ENCODE data around the gene NMRAL1. TPM values are rescaled to one million over a fixed set of nuclear protein-coding genes. Genes with fewer than 3 reads are reported as not detected.

NMRAL1 gene
- total and polyA plus RNA-seq, 3 experiments from 2014 or later: 63.8 to 75.4 (median 65.8) TPM

DNA sequence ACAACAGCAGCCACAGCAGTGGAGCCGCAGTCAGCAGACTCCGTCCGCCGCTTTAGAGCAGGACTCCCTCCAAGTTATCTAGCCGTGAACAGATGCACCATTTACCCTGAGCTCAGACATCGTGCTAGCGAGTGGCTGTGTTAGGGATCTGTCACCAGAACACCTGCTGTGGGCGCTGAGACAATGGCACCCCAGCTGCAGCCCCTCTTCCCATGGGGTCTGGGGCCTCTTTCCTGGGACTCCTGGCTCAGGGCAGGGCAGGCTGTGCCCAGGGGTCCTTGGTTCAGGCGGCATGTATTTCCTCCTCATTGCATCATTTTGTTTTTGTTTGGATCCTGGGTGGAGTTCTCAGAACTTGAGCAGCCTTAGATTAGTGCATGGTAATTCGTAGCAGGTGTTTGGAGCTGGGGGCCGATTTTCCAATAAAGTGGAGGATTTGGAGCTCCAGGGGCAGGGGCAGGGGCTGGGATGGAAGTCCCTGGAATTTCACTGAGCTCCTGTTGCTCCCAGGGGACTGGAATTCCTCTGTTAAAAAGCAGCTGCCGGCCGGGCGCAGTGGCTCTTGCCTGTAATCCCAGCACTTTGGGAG lies 23.4 kb downstream of the NMRAL1 start:
- H3K9me3 Mint-ChIP-seq: no peaks in the 10 kb centered on the region
- POLR2A ChIA-PET: no interaction called here
- no peak overlapping the region for H3K4me3 Mint-ChIP-seq
- Histone ChIP-seq H3K4me1 (ENCODE audit: insufficient read depth, low read length) (no peaks in the 10 kb centered on the region), H3K27me3 (ENCODE audit: insufficient read depth, low read length, poor library complexity, severe bottlenecking) (no peaks in the 10 kb centered on the region), H3K27ac (ENCODE audit: low read depth, low read length) (no peak overlapping the region), H3K36me3 (ENCODE audit: insufficient read depth, low read length) (peaks cover 43% of the 10 kb centered on the region), H3K4me3 (ENCODE audit: low read length) (no peak overlapping the region), H3K9me3 (ENCODE audit: low read length) (no peaks in the 10 kb centered on the region)
- no peaks in the 10 kb centered on the region for H3K27me3 Mint-ChIP-seq
- CTCF ChIA-PET: interaction anchor here (0.6 kb wide), 1 partner anchor 12 kb away, joined by 4 read pairs; no protein-coding TSS in a partner anchor
- DNase-seq: no peak
- H3K36me3 Mint-ChIP-seq: peaks cover 0 to 86% (median 4%) of the 10 kb centered on the region in 3 donors
- peaks cover 0 to 2% (median 0%) of the 10 kb centered on the region in 3 donors for H3K4me1 Mint-ChIP-seq
- peak overlapping the region in 1 of 8 donors; percentile 47 for H3K27ac Mint-ChIP-seq

DNA sequence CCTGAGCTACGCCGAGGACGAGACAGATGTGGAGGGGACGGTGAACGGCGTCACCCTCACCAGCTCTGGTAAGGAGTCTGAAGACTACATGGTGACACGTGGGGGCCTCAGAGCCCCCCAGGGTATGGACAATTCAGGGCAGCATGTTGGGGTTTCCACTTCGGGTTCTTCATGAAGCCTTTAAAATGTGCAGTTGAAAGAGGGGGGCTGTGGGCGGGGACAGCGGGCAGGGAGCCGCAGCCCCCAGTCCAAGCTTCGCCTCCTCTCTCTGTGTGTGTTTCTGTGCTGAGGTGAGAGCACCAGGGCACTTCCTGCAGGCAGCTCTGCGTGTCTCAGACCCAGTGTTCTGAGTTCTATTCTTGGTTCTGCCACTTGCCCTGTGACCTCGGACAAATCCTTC lies 24.0 kb downstream of the NMRAL1 start:
- no peak for DNase-seq
- H3K4me3 Mint-ChIP-seq: no peak overlapping the region
- Histone ChIP-seq H3K9me3 (ENCODE audit: low read length) (no peaks in the 10 kb centered on the region), H3K4me1 (ENCODE audit: insufficient read depth, low read length) (no peaks in the 10 kb centered on the region), H3K27me3 (ENCODE audit: insufficient read depth, low read length, poor library complexity, severe bottlenecking) (no peaks in the 10 kb centered on the region), H3K4me3 (ENCODE audit: low read length) (no peak overlapping the region), H3K27ac (ENCODE audit: low read depth, low read length) (no peak overlapping the region), H3K36me3 (ENCODE audit: insufficient read depth, low read length) (peaks cover 37% of the 10 kb centered on the region)
- ChIA-PET POLR2A (no interaction called here), CTCF (interaction anchor here (1.0 kb wide), 1 partner anchor 27 kb away, joined by 3 read pairs; no protein-coding TSS in a partner anchor)
- H3K9me3 Mint-ChIP-seq: no peaks in the 10 kb centered on the region
- no peaks in the 10 kb centered on the region for H3K27me3 Mint-ChIP-seq
- H3K4me1 Mint-ChIP-seq: peaks cover 0 to 2% (median 0%) of the 10 kb centered on the region in 3 donors
- H3K36me3 Mint-ChIP-seq: peaks cover 0 to 86% (median 4%) of the 10 kb centered on the region in 3 donors
- H3K27ac Mint-ChIP-seq: no peak overlapping the region

DNA sequence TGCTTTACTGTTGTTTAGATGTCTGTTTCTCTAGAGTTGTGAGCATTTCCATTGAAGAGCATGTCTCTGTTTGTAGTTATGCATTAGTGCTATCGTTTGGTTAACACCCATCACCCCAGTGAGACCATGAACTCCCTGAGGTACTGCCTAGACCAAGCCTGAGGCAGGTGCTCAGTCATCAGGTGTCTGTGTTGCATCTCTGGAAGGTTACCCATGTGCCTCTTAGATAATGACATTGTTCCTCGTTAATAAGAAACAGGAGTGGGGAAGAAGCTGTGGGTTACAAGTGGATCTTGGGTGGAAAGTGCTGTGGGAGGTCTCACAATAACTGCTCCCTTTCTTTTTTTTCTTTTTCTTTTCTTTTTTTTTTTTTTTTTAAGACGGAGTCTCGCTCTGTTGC lies 30.4 kb downstream of the NMRAL1 start:
- no peak overlapping the region for H3K27ac ChIP-seq (ENCODE audit: low read depth, low read length)
- ChIA-PET POLR2A (no interaction called here), CTCF (no interaction called here)
- no peak overlapping the region for H3K4me3 ChIP-seq (ENCODE audit: low read length)
- no peaks in the 10 kb centered on the region for H3K9me3 ChIP-seq (ENCODE audit: low read length)
- Mint-ChIP-seq H3K36me3 (peaks cover 11 to 87% (median 32%) of the 10 kb centered on the region in 3 donors), H3K27me3 (no peaks in the 10 kb centered on the region), H3K4me3 (no peak overlapping the region), H3K27ac (peak overlapping the region in 1 of 8 donors; percentile 54), H3K9me3 (no peaks in the 10 kb centered on the region), H3K4me1 (peaks cover 0 to 9% (median 8%) of the 10 kb centered on the region in 3 donors)
- no peaks in the 10 kb centered on the region for H3K4me1 ChIP-seq (ENCODE audit: insufficient read depth, low read length)
- no peaks in the 10 kb centered on the region for H3K27me3 ChIP-seq (ENCODE audit: insufficient read depth, low read length, poor library complexity, severe bottlenecking)
- no peak for DNase-seq
- H3K36me3 ChIP-seq (ENCODE audit: insufficient read depth, low read length): peaks cover 45% of the 10 kb centered on the region

DNA sequence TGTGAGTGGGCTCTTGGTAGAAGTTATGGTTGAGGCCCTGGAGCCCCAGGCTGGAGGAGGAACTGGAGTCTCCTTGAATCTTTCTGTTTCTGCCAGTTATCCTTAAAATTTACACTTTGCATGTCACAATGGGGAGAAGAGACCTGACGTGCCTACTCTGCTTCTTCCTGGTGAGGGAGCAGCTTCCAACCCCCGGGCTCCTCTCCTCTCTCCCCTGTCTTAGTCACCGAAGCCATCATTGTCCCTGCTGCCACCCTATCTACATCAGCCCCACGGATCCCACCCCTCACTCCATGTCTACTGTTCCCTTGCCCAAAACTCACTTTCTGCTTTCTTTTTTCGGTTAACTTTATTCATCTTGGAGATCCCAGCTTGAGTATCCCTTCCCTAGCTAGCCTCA lies 31.2 kb downstream of the NMRAL1 start:
- H3K4me1 ChIP-seq (ENCODE audit: insufficient read depth, low read length): no peaks in the 10 kb centered on the region
- no peak for DNase-seq
- ChIA-PET POLR2A (no interaction called here), CTCF (no interaction called here)
- Mint-ChIP-seq H3K36me3 (peaks cover 11 to 85% (median 32%) of the 10 kb centered on the region in 3 donors), H3K27me3 (no peaks in the 10 kb centered on the region), H3K27ac (peak overlapping the region in 2 of 8 donors; percentile 51 to 66), H3K4me1 (peaks cover 0 to 9% (median 8%) of the 10 kb centered on the region in 3 donors), H3K9me3 (no peaks in the 10 kb centered on the region), H3K4me3 (no peak overlapping the region)
- no peaks in the 10 kb centered on the region for H3K9me3 ChIP-seq (ENCODE audit: low read length)
- peaks cover 40% of the 10 kb centered on the region for H3K36me3 ChIP-seq (ENCODE audit: insufficient read depth, low read length)
- no peak overlapping the region for H3K27ac ChIP-seq (ENCODE audit: low read depth, low read length)
- H3K4me3 ChIP-seq (ENCODE audit: low read length): no peak overlapping the region
- no peaks in the 10 kb centered on the region for H3K27me3 ChIP-seq (ENCODE audit: insufficient read depth, low read length, poor library complexity, severe bottlenecking)

DNA sequence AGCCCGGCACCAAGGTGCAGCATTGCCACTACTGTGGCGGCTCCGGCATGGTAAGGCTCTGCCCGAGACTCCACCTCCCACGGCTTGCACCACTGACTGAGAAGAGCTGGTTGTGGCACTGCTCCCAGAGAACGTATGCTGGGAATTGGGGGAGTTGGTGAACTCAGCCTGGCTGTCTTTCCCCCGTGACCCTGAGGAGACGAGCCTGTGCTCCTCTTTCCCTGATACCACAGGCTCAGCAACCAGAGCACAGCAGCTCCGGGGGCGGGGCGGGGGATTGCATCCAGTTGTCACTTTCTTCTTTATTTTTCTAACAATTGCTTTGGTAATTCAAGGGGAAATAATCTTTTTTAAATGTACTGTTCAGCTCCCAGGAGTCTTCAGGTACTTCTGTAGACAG lies 32.1 kb downstream of the NMRAL1 start:
- no peaks in the 10 kb centered on the region for H3K9me3 Mint-ChIP-seq
- ChIA-PET POLR2A (no interaction called here), CTCF (no interaction called here)
- H3K4me1 Mint-ChIP-seq: peaks cover 0 to 9% (median 8%) of the 10 kb centered on the region in 3 donors
- H3K27ac Mint-ChIP-seq: no peak overlapping the region
- no peaks in the 10 kb centered on the region for H3K27me3 Mint-ChIP-seq
- H3K4me1 ChIP-seq (ENCODE audit: insufficient read depth, low read length): no peaks in the 10 kb centered on the region
- H3K9me3 ChIP-seq (ENCODE audit: low read length): no peaks in the 10 kb centered on the region
- H3K36me3 ChIP-seq (ENCODE audit: insufficient read depth, low read length): peaks cover 44% of the 10 kb centered on the region
- no peak overlapping the region for H3K4me3 Mint-ChIP-seq
- no peak overlapping the region for H3K4me3 ChIP-seq (ENCODE audit: low read length)
- H3K27me3 ChIP-seq (ENCODE audit: insufficient read depth, low read length, poor library complexity, severe bottlenecking): no peaks in the 10 kb centered on the region
- DNase-seq: no peak
- peaks cover 11 to 87% (median 33%) of the 10 kb centered on the region in 3 donors for H3K36me3 Mint-ChIP-seq
- no peak overlapping the region for H3K27ac ChIP-seq (ENCODE audit: low read depth, low read length)

DNA sequence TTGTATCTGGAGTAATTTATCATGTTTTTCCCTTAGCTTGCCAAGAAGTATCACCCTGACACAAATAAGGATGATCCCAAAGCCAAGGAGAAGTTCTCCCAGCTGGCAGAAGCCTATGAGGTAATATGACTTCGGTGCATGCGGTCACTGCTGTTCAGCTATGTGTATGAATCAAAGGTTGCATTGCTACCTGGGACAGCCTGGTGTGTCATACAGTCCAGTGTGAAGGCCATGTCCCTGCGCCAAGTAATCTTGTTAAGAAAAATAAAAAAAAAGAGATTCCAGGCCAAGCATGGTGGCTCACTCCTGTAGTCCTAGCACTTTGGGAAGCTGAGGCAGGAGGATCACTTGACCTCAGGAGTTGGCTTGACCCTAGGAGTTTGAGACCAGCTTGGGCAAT lies 37.1 kb downstream of the NMRAL1 start:
- Histone ChIP-seq H3K27me3 (ENCODE audit: insufficient read depth, low read length, poor library complexity, severe bottlenecking) (no peaks in the 10 kb centered on the region), H3K4me3 (ENCODE audit: low read length) (no peak overlapping the region), H3K9me3 (ENCODE audit: low read length) (no peaks in the 10 kb centered on the region), H3K4me1 (ENCODE audit: insufficient read depth, low read length) (no peaks in the 10 kb centered on the region), H3K27ac (ENCODE audit: low read depth, low read length) (no peak overlapping the region), H3K36me3 (ENCODE audit: insufficient read depth, low read length) (peaks cover 53% of the 10 kb centered on the region)
- ChIA-PET CTCF (interaction anchor here (2.6 kb wide), 1 partner anchor 35 kb away, joined by 8 read pairs; no protein-coding TSS in a partner anchor), POLR2A (no interaction called here)
- no peak overlapping the region for H3K27ac Mint-ChIP-seq
- H3K27me3 Mint-ChIP-seq: no peaks in the 10 kb centered on the region
- no peak overlapping the region for H3K4me3 Mint-ChIP-seq
- H3K36me3 Mint-ChIP-seq: peaks cover 7 to 76% (median 30%) of the 10 kb centered on the region in 3 donors
- no peaks in the 10 kb centered on the region for H3K9me3 Mint-ChIP-seq
- DNase-seq: no peak
- H3K4me1 Mint-ChIP-seq: peaks cover 8 to 17% (median 16%) of the 10 kb centered on the region in 3 donors

DNA sequence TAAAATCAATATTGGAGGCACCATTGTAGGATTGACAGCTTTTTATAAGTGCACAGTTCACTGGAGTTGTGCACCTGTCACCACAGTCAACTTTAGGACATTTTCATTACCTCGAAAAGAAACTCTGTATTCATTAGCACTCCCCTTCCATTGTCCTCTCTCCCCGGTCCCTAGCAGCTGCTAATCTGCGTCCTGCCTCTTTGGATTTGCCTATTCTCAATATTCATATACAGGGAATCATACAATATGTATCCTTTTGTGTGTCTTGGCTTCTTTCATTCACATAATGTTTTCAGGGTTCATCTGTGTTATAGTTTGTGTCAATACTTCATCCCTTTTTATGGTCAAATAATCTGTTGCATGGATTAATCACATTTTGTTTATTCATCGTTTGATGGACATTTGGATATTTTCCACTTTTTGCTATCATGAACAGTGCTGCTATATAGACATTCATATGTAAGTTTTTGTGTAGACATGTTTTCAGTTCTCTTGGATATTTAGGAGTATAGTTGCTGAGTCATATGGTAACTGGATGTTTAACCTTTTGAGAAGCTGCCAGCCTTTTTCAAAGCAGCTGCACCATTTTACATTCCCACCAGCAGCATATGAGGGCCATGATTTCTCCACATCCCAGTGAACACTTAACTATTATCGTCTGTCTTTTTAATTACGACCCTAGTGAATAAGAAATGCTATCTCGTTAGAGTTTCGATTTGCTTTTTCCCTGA lies 38.9 kb downstream of the NMRAL1 start:
- Histone ChIP-seq H3K36me3 (ENCODE audit: insufficient read depth, low read length) (peaks cover 41% of the 10 kb centered on the region), H3K4me3 (ENCODE audit: low read length) (no peak overlapping the region), H3K27ac (ENCODE audit: low read depth, low read length) (no peak overlapping the region), H3K9me3 (ENCODE audit: low read length) (no peaks in the 10 kb centered on the region), H3K4me1 (ENCODE audit: insufficient read depth, low read length) (no peaks in the 10 kb centered on the region), H3K27me3 (ENCODE audit: insufficient read depth, low read length, poor library complexity, severe bottlenecking) (no peaks in the 10 kb centered on the region)
- Mint-ChIP-seq H3K27ac (peak overlapping the region in 2 of 8 donors; percentile 40 to 60), H3K36me3 (peaks cover 5 to 69% (median 19%) of the 10 kb centered on the region in 3 donors), H3K9me3 (no peaks in the 10 kb centered on the region), H3K27me3 (no peaks in the 10 kb centered on the region), H3K4me3 (no peak overlapping the region), H3K4me1 (peaks cover 13 to 17% (median 16%) of the 10 kb centered on the region in 3 donors)
- CTCF ChIA-PET: interaction anchor here (1.3 kb wide), 1 partner anchor 24 kb away, joined by 3 read pairs; no protein-coding TSS in a partner anchor
- POLR2A ChIA-PET: no interaction called here
- DNase-seq: no peak
